GM23338 (cell line): Measurements from ENCODE around the gene GRIN1. TPM values are rescaled to one million over a fixed set of nuclear protein-coding genes. Genes with fewer than 3 reads are reported as not detected.
"Not testable (repeated sequence)": the region's sequence is repeated elsewhere in the genome, so short reads cannot be mapped to it uniquely, and the experiment has no call there.

Experiments
- ATAC-seq: fragments of 200-7000 bp; cut with Tn5 transposase; 3 replicates; pipeline ENCODE4 v1.9.1; 2020
- DNase-seq: peaks from one replicate; pipeline ENCODE4 v3.0.0-alpha.2; 2015; ENCODE audit warnings: low spot score
- H2AFZ ChIP-seq: fragments of 200-600 bp; sonication (generic); 2 replicates; pipeline ENCODE4 v1.8.0; 2016; ENCODE audit warnings: antibody characterized with exemption, mild to moderate bottlenecking, moderate library complexity
- H3F3A ChIP-seq: fragments of 200-600 bp; sonication (generic); replicated peaks from 2 replicates; pipeline ENCODE4 v1.8.0; 2017; ENCODE audit warnings: antibody characterized with exemption, mixed run types, low read depth
- H3K27ac ChIP-seq: fragments of 200-600 bp; sonication (generic); 2 replicates; pipeline ENCODE4 v1.6.1; 2016; ENCODE audit warnings: low read depth
- H3K27me3 ChIP-seq: fragments of 200-600 bp; sonication (generic); 2 replicates; pipeline ENCODE4 v1.8.0; 2016; ENCODE audit warnings: mild to moderate bottlenecking, mixed run types, moderate library complexity; ENCODE audit not compliant: insufficient read depth
- H3K36me3 ChIP-seq: fragments of 200-600 bp; sonication (generic); 2 replicates; pipeline ENCODE4 v1.8.0; 2016; ENCODE audit warnings: mild to moderate bottlenecking; ENCODE audit not compliant: insufficient read depth
- H3K4me1 ChIP-seq: fragments of 200-600 bp; sonication (generic); 2 replicates; pipeline ENCODE4 v1.8.0; 2016; ENCODE audit warnings: mild to moderate bottlenecking, moderate library complexity; ENCODE audit not compliant: insufficient read depth
- H3K4me2 ChIP-seq: fragments of 200-600 bp; sonication (generic); 2 replicates; pipeline ENCODE4 v1.7.1; 2017; ENCODE audit warnings: mixed run types
- H3K4me3 ChIP-seq: fragments of 200-600 bp; sonication (generic); 2 replicates; pipeline ENCODE4 v1.6.1; 2016; ENCODE audit warnings: mixed run types
- H3K79me2 ChIP-seq: fragments of 200-600 bp; sonication (generic); replicated peaks from 2 replicates; pipeline ENCODE4 v1.8.0; 2017; ENCODE audit warnings: mild to moderate bottlenecking; ENCODE audit not compliant: insufficient read depth
- H3K9me2 ChIP-seq: fragments of 200-600 bp; sonication (generic); 2 replicates; pipeline ENCODE4 v1.8.0; 2017; ENCODE audit not compliant: insufficient read depth
- H4K20me1 ChIP-seq: fragments of 200-600 bp; sonication (generic); replicated peaks from 2 replicates; pipeline ENCODE4 v1.8.0; 2017; ENCODE audit warnings: mild to moderate bottlenecking; ENCODE audit not compliant: insufficient read depth
- H3K27ac Mint-ChIP-seq: 2 replicates; pipeline ENCODE4 v1.8.0; 2020; ENCODE audit warnings: inconsistent platforms, mild to moderate bottlenecking, moderate library complexity, mixed read lengths
- H3K27me3 Mint-ChIP-seq: 3 replicates; pipeline ENCODE4 v1.8.0; 2022; ENCODE audit warnings: low read depth, mild to moderate bottlenecking, moderate library complexity, mixed read lengths, inconsistent platforms; ENCODE audit not compliant: insufficient read depth, poor library complexity
- H3K36me3 Mint-ChIP-seq: 3 replicates; pipeline ENCODE4 v1.8.0; 2021; ENCODE audit warnings: low read depth, mild to moderate bottlenecking, inconsistent platforms, moderate library complexity, mixed read lengths
- H3K4me1 Mint-ChIP-seq: 3 replicates; pipeline ENCODE4 v1.8.0; 2020; ENCODE audit warnings: mild to moderate bottlenecking, inconsistent platforms, mixed read lengths
- H3K4me3 Mint-ChIP-seq: 3 replicates; pipeline ENCODE4 v1.8.0; 2021; ENCODE audit warnings: moderate library complexity, mild to moderate bottlenecking, inconsistent platforms, mixed read lengths
- H3K9me3 Mint-ChIP-seq: 3 replicates; pipeline ENCODE4 v1.8.0; 2020; ENCODE audit warnings: moderate library complexity, mild to moderate bottlenecking, inconsistent platforms, mixed read lengths
- CREB1 ChIP-seq: fragments of 250-450 bp; sonication (Bioruptor Pico); IDR thresholded peaks from 2 replicates; pipeline ENCODE4 v1.5.0; 2020; ENCODE audit warnings: low read depth, mild to moderate bottlenecking, moderate library complexity
- ETS1 ChIP-seq: IDR thresholded peaks from 2 replicates; pipeline ENCODE4 v1.6.1; 2016; ENCODE audit warnings: antibody characterized with exemption
- EZH2phosphoT487 ChIP-seq: fragments of 200-600 bp; sonication (generic); IDR thresholded peaks from one replicate; pipeline ENCODE4 v1.8.1; 2018; ENCODE audit warnings: antibody characterized with exemption; ENCODE audit not compliant: unreplicated experiment
- NANOG ChIP-seq: IDR thresholded peaks from 2 replicates; pipeline ENCODE4 v1.6.1; 2016; ENCODE audit warnings: antibody characterized with exemption, borderline replicate concordance
- REST ChIP-seq: IDR thresholded peaks from one replicate; pipeline ENCODE4 v1.6.1; 2018; ENCODE audit warnings: antibody characterized with exemption; ENCODE audit not compliant: unreplicated experiment
- ZNF114 ChIP-seq: fragments of 250-450 bp; sonication (Bioruptor Pico); IDR thresholded peaks from 2 replicates; pipeline ENCODE4 v1.5.0; 2020; ENCODE audit warnings: mild to moderate bottlenecking, moderate library complexity
- polyA plus RNA-seq: library from polyadenylated mRNA; unstranded; fragments of >200 nt; fragmentation: Nextera tagmentation; extraction: Ambion mirVana; gene quantifications from 2 replicates; pipeline ENCODE4 v1.2.1, GENCODE V29; 2016
- total RNA-seq: library from RNA; depleted of rRNA; stranded (reverse); fragments of >200 nt; shearing (Covaris generic); gene quantifications from 2 replicates; pipeline ENCODE4 v1.2.3, GENCODE V29; 2014

The GRIN1 gene
- total and polyA plus RNA-seq, 2 experiments from 2014 or later = 2.7 to 5.5 TPM

- not testable (repeated sequence) for H3K4me1 ChIP-seq, H3K36me3 ChIP-seq, H3K79me2 ChIP-seq, H3K4me3 Mint-ChIP-seq, H3K9me2 ChIP-seq, H3K27ac Mint-ChIP-seq, H3K27ac ChIP-seq, H3K4me1 Mint-ChIP-seq, H3K4me2 ChIP-seq, H4K20me1 ChIP-seq, H3K4me3 ChIP-seq, DNase-seq, H2AFZ ChIP-seq, H3K36me3 Mint-ChIP-seq, H3F3A ChIP-seq, ATAC-seq
- Mint-ChIP-seq H3K9me3 (peaks cover 12% of the 10 kb centered on the region), H3K27me3 (peaks cover 25% of the 10 kb centered on the region)
- H3K27me3 ChIP-seq = peaks cover 38% of the 10 kb centered on the region
Measured at GRCh38 chr9:137118092-137118603, 20.8 kb upstream of the GRIN1 start.

- H3K4me2 ChIP-seq, DNase-seq, H3K9me2 ChIP-seq, H3K27ac Mint-ChIP-seq, H3K27me3 ChIP-seq, H2AFZ ChIP-seq, H3K4me3 ChIP-seq, H3K36me3 Mint-ChIP-seq, H3K4me1 Mint-ChIP-seq, H3F3A ChIP-seq, H3K4me3 Mint-ChIP-seq, H4K20me1 ChIP-seq, H3K27me3 Mint-ChIP-seq, H3K27ac ChIP-seq, ATAC-seq, H3K4me1 ChIP-seq, H3K36me3 ChIP-seq, H3K79me2 ChIP-seq: not testable (repeated sequence)
- peaks cover 12% of the 10 kb centered on the region for H3K9me3 Mint-ChIP-seq
Measured at GRCh38 chr9:137121927-137122795, 16.8 kb upstream of the GRIN1 start.

- not testable (repeated sequence) for H3K79me2 ChIP-seq, DNase-seq, H3K36me3 ChIP-seq, H2AFZ ChIP-seq, H3F3A ChIP-seq, H3K4me2 ChIP-seq, H3K9me3 Mint-ChIP-seq, H3K4me3 ChIP-seq, H3K27me3 Mint-ChIP-seq, H3K4me3 Mint-ChIP-seq, ATAC-seq, H3K27ac Mint-ChIP-seq, H3K4me1 ChIP-seq, H3K4me1 Mint-ChIP-seq, H3K27ac ChIP-seq, H3K27me3 ChIP-seq, H4K20me1 ChIP-seq, H3K9me2 ChIP-seq, H3K36me3 Mint-ChIP-seq
Measured at GRCh38 chr9:137122796-137123467, 16.0 kb upstream of the GRIN1 start.

GRCh38 chr9:137123468-137123837 lies 15.5 kb upstream of the GRIN1 start:
- H2AFZ ChIP-seq = no peak overlapping the region
- Mint-ChIP-seq H3K4me3 (no peak overlapping the region), H3K27me3 (peaks cover 8% of the 10 kb centered on the region), H3K4me1 (peaks cover 10% of the 10 kb centered on the region), H3K9me3 (peaks cover 9% of the 10 kb centered on the region), H3K36me3 (peaks cover 5% of the 10 kb centered on the region; the same call in 1 of the 3 replicates), H3K27ac (no peak overlapping the region)
- no peak overlapping the region for H3K4me3 ChIP-seq
- peaks cover 3% of the 10 kb centered on the region; the same call in 1 of the 2 replicates for H3K27me3 ChIP-seq
- no peaks in the 10 kb centered on the region for H3K36me3 ChIP-seq
- no peak overlapping the region for H3K27ac ChIP-seq
- no peaks in the 10 kb centered on the region; the same call in none of the 2 replicates for H4K20me1 ChIP-seq
- ATAC-seq = no peak
- H3K9me2 ChIP-seq = no peaks in the 10 kb centered on the region
- no peak overlapping the region for H3K4me2 ChIP-seq
- peaks cover 4% of the 10 kb centered on the region; the same call in 1 of the 2 replicates for H3K4me1 ChIP-seq
- H3K79me2 ChIP-seq = 0 out of 2 replicates have a peak, but pooled peaks cover 7% of the 10 kb centered on the region
- no peak for DNase-seq
- H3F3A ChIP-seq = peaks cover 3% of the 10 kb centered on the region
- TF ChIP-seq CREB1 (CRISPR knock-in tag) (no peak), NANOG (no peak), REST (no peak), EZH2phosphoT487 (no peak), ETS1 (no peak), ZNF114 (CRISPR knock-in tag) (no peak)
